WTC11 (cell line): ENCODE data around the gene SLC12A8. TPM values are rescaled to one million over a fixed set of nuclear protein-coding genes. Genes with fewer than 3 reads are reported as not detected.

Experiments used
- ATAC-seq: fragments of 200-7000 bp; cut with Tn5 transposase; 2 replicates; pipeline ENCODE4 v1.10.0; 2021; ENCODE audit warnings: mild to moderate bottlenecking, moderate library complexity
- CTCF ChIA-PET: fragments of 300-600 bp; sonication (Branson Sonifier 250); formaldehyde crosslinking; loops from one replicate; lab custom pipeline; 2021; ENCODE audit warnings: antibody characterized with exemption; lab: Charles Lee
- POLR2A ChIA-PET: fragments of 350-600 bp; sonication (Branson Sonifier 250); formaldehyde crosslinking; loops from one replicate; lab custom pipeline; 2021; ENCODE audit warnings: antibody characterized with exemption; lab: Charles Lee
- DNase-seq: peaks from one replicate; pipeline ENCODE4 v3.0.0; 2021; ENCODE audit warnings: low spot score
- H3K27ac Mint-ChIP-seq: 2 replicates; pipeline ENCODE4 v1.8.0; 2021; ENCODE audit warnings: mixed read lengths
- H3K27me3 Mint-ChIP-seq: 2 replicates; pipeline ENCODE4 v1.8.0; 2021; ENCODE audit warnings: low read depth, mild to moderate bottlenecking, moderate library complexity, mixed read lengths
- H3K36me3 Mint-ChIP-seq: 2 replicates; pipeline ENCODE4 v1.8.0; 2021; ENCODE audit warnings: mixed read lengths
- H3K4me1 Mint-ChIP-seq: 2 replicates; pipeline ENCODE4 v1.8.0; 2022; ENCODE audit warnings: mixed read lengths
- H3K4me3 Mint-ChIP-seq: 2 replicates; pipeline ENCODE4 v1.8.0; 2021; ENCODE audit warnings: mild to moderate bottlenecking, moderate library complexity, mixed read lengths
- H3K9me3 Mint-ChIP-seq: 2 replicates; pipeline ENCODE4 v1.8.0; 2021; ENCODE audit warnings: mixed read lengths
- ATF3 ChIP-seq: sonication (generic); formaldehyde crosslinking; conservative IDR thresholded peaks from 2 replicates; pipeline ENCODE4 v1.8.1; 2022; ENCODE audit warnings: mild to moderate bottlenecking, missing genetic modification reagents
- CREB1 ChIP-seq: sonication (generic); formaldehyde crosslinking; IDR thresholded peaks from 2 replicates; pipeline ENCODE4 v1.8.0; 2023; ENCODE audit warnings: mild to moderate bottlenecking, missing genetic modification reagents
- E2F1 ChIP-seq: sonication (generic); formaldehyde crosslinking; IDR thresholded peaks from 2 replicates; pipeline ENCODE4 v1.8.0; 2022; ENCODE audit warnings: mild to moderate bottlenecking, missing genetic modification reagents
- EMX1 ChIP-seq: fragments of 250-450 bp; sonication (Bioruptor Pico); IDR thresholded peaks from 2 replicates; pipeline ENCODE4 v1.8.0; 2021; ENCODE audit warnings: mild to moderate bottlenecking
- ESRRA ChIP-seq: sonication (generic); formaldehyde crosslinking; IDR thresholded peaks from 2 replicates; pipeline ENCODE4 v1.8.1; 2022; ENCODE audit warnings: mild to moderate bottlenecking, missing genetic modification reagents, borderline replicate concordance
- GTF2I ChIP-seq: fragments of 250-450 bp; sonication (Bioruptor Pico); conservative IDR thresholded peaks from 2 replicates; pipeline ENCODE4 v1.4.0; 2021; ENCODE audit warnings: mild to moderate bottlenecking
- JUN ChIP-seq: sonication (generic); formaldehyde crosslinking; IDR thresholded peaks from 2 replicates; pipeline ENCODE4 v1.8.0; 2023; ENCODE audit warnings: mild to moderate bottlenecking, missing genetic modification reagents
- PREB ChIP-seq: sonication (generic); formaldehyde crosslinking; IDR thresholded peaks from 2 replicates; pipeline ENCODE4 v1.8.1; 2022; ENCODE audit warnings: mild to moderate bottlenecking, missing genetic modification reagents, moderate library complexity, borderline replicate concordance
- SMAD3 ChIP-seq: sonication (generic); formaldehyde crosslinking; IDR thresholded peaks from 2 replicates; pipeline ENCODE4 v1.8.0; 2022; ENCODE audit warnings: missing genetic modification reagents, mild to moderate bottlenecking, borderline replicate concordance
- SP1 ChIP-seq: sonication (generic); formaldehyde crosslinking; conservative IDR thresholded peaks from 2 replicates; pipeline ENCODE4 v1.8.1; 2022; ENCODE audit warnings: missing genetic modification reagents
- TEAD1 ChIP-seq: sonication (generic); formaldehyde crosslinking; IDR thresholded peaks from 2 replicates; pipeline ENCODE4 v1.8.0; 2022; ENCODE audit warnings: mild to moderate bottlenecking, missing genetic modification reagents
- ZNF121 ChIP-seq: sonication (generic); formaldehyde crosslinking; IDR thresholded peaks from 2 replicates; pipeline ENCODE4 v1.8.0; 2023; ENCODE audit warnings: missing genetic modification reagents
- ZNF416 ChIP-seq: fragments of 250-450 bp; sonication (Bioruptor Pico); IDR thresholded peaks from 2 replicates; pipeline ENCODE4 v1.9.0; 2021; ENCODE audit warnings: mild to moderate bottlenecking, inconsistent platforms
- ZNF423 ChIP-seq: fragments of 250-450 bp; sonication (Bioruptor Pico); IDR thresholded peaks from 2 replicates; pipeline ENCODE4 v2.1.2; 2022; ENCODE audit warnings: mild to moderate bottlenecking, moderate library complexity
- total RNA-seq: library from RNA; stranded (reverse); gene quantifications from 3 replicates; pipeline ENCODE4 v1.2.3, GENCODE V29; 2021
- TF ChIP-seq, protein P1 (sequence below): fragments of 250-450 bp; sonication (Bioruptor Pico); IDR thresholded peaks from 2 replicates; pipeline ENCODE4 v1.9.0; 2021; ENCODE audit warnings: moderate library complexity, mild to moderate bottlenecking, inconsistent platforms, borderline replicate concordance
- TF ChIP-seq, protein P2 (sequence below): fragments of 250-450 bp; sonication (Bioruptor Pico); IDR thresholded peaks from 2 replicates; pipeline ENCODE4 v1.9.0; 2021; ENCODE audit warnings: mild to moderate bottlenecking, borderline replicate concordance
- TF ChIP-seq, protein P3 (sequence below): sonication (generic); formaldehyde crosslinking; IDR thresholded peaks from 2 replicates; pipeline ENCODE4 v1.8.1; 2023; ENCODE audit warnings: mild to moderate bottlenecking, missing genetic modification reagents, borderline replicate concordance

The SLC12A8 gene
- total RNA-seq, 1 experiment from 2014 or later = 9.1 TPM

DNA sequence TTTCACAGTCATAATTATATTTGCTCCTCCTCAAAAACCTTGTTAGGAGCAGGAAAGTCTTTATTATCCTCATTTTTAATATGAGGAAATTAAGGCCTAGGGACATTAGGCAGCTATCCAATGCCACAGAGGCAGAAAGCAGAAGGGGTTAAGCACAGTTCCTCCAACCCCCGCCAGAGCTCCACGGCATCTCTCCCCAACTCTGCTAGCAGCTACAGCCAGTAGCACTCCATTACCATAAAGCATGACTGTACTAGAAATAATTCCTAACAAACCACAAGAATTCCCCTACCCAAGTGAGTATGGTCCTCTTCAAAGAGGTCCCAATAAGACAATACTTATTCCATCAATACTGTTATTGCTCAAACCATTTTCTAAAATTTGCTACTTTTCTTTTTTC is 166.6 kb downstream of the SLC12A8 start (continued):
- TF ChIP-seq, protein P1, sequence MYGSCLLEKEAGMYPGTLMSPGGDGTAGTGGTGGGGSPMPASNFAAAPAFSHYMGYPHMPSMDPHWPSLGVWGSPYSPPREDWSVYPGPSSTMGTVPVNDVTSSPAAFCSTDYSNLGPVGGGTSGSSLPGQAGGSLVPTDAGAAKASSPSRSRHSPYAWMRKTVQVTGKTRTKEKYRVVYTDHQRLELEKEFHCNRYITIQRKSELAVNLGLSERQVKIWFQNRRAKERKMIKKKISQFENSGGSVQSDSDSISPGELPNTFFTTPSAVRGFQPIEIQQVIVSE (CRISPR knock-in tag) = no peak
- TF ChIP-seq, protein P2, sequence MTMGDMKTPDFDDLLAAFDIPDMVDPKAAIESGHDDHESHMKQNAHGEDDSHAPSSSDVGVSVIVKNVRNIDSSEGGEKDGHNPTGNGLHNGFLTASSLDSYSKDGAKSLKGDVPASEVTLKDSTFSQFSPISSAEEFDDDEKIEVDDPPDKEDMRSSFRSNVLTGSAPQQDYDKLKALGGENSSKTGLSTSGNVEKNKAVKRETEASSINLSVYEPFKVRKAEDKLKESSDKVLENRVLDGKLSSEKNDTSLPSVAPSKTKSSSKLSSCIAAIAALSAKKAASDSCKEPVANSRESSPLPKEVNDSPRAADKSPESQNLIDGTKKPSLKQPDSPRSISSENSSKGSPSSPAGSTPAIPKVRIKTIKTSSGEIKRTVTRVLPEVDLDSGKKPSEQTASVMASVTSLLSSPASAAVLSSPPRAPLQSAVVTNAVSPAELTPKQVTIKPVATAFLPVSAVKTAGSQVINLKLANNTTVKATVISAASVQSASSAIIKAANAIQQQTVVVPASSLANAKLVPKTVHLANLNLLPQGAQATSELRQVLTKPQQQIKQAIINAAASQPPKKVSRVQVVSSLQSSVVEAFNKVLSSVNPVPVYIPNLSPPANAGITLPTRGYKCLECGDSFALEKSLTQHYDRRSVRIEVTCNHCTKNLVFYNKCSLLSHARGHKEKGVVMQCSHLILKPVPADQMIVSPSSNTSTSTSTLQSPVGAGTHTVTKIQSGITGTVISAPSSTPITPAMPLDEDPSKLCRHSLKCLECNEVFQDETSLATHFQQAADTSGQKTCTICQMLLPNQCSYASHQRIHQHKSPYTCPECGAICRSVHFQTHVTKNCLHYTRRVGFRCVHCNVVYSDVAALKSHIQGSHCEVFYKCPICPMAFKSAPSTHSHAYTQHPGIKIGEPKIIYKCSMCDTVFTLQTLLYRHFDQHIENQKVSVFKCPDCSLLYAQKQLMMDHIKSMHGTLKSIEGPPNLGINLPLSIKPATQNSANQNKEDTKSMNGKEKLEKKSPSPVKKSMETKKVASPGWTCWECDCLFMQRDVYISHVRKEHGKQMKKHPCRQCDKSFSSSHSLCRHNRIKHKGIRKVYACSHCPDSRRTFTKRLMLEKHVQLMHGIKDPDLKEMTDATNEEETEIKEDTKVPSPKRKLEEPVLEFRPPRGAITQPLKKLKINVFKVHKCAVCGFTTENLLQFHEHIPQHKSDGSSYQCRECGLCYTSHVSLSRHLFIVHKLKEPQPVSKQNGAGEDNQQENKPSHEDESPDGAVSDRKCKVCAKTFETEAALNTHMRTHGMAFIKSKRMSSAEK (CRISPR knock-in tag) = no peak
- TF ChIP-seq TEAD1 = no peak
- no peak for TF ChIP-seq SMAD3
- TF ChIP-seq CREB1 (CRISPR knock-in tag) = no peak
- TF ChIP-seq, protein P3, sequence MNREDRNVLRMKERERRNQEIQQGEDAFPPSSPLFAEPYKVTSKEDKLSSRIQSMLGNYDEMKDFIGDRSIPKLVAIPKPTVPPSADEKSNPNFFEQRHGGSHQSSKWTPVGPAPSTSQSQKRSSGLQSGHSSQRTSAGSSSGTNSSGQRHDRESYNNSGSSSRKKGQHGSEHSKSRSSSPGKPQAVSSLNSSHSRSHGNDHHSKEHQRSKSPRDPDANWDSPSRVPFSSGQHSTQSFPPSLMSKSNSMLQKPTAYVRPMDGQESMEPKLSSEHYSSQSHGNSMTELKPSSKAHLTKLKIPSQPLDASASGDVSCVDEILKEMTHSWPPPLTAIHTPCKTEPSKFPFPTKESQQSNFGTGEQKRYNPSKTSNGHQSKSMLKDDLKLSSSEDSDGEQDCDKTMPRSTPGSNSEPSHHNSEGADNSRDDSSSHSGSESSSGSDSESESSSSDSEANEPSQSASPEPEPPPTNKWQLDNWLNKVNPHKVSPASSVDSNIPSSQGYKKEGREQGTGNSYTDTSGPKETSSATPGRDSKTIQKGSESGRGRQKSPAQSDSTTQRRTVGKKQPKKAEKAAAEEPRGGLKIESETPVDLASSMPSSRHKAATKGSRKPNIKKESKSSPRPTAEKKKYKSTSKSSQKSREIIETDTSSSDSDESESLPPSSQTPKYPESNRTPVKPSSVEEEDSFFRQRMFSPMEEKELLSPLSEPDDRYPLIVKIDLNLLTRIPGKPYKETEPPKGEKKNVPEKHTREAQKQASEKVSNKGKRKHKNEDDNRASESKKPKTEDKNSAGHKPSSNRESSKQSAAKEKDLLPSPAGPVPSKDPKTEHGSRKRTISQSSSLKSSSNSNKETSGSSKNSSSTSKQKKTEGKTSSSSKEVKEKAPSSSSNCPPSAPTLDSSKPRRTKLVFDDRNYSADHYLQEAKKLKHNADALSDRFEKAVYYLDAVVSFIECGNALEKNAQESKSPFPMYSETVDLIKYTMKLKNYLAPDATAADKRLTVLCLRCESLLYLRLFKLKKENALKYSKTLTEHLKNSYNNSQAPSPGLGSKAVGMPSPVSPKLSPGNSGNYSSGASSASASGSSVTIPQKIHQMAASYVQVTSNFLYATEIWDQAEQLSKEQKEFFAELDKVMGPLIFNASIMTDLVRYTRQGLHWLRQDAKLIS (CRISPR knock-in tag) = no peak
- TF ChIP-seq, all 79 proteins: peak for 0

DNA sequence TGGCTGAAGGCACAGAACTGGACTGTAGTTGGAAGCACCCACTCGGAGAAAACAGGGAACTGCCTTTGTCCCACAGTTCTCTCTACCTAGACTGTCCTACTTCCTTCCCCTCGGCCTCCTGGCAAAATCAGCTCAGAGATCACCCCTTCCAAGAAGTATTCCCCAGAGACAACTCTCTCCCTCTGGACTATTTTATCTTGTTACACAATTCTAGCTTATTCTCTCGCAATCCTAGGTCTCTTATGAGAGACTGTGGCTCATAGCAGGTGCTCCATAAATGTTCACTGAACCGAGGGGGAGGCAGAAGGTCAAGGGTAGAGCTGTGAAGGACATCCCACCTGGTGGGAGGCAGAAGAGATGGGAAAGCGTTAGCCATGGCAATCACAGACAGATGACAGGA is 167.4 kb downstream of the SLC12A8 start:
- Mint-ChIP-seq H3K27ac (no peak overlapping the region), H3K9me3 (no peaks in the 10 kb centered on the region), H3K4me3 (no peak overlapping the region), H3K36me3 (no peaks in the 10 kb centered on the region), H3K27me3 (no peaks in the 10 kb centered on the region), H3K4me1 (peaks cover 14% of the 10 kb centered on the region)
- CTCF ChIA-PET = no interaction called here
- no peak for ATAC-seq
- POLR2A ChIA-PET = no interaction called here
- TF ChIP-seq ESRRA (no peak), ZNF423 (CRISPR knock-in tag) (no peak), JUN (no peak), E2F1 (CRISPR knock-in tag) (no peak), TEAD1 (no peak), ZNF416 (CRISPR knock-in tag) (no peak), PREB (no peak), EMX1 (no peak), GTF2I (no peak), SP1 (CRISPR knock-in tag) (no peak), ZNF121 (CRISPR knock-in tag) (no peak), ATF3 (CRISPR knock-in tag) (no peak)
- no peak for DNase-seq
